GM18858 (cell line): ENCODE results near the gene LITAFD.
A peak's percentile ranks its signal among the peaks of the same experiment; 100 is the strongest.
"Not testable (repeated sequence)": the region's sequence is repeated elsewhere in the genome, so short reads cannot be mapped to it uniquely, and the experiment has no call there.

Experiments
- ATAC-seq: cut with Tn5 transposase; IDR thresholded peaks from one replicate; pipeline ENCODE4 v1.9.1; 2021; ENCODE audit not compliant: unreplicated experiment

The LITAFD gene

DNA sequence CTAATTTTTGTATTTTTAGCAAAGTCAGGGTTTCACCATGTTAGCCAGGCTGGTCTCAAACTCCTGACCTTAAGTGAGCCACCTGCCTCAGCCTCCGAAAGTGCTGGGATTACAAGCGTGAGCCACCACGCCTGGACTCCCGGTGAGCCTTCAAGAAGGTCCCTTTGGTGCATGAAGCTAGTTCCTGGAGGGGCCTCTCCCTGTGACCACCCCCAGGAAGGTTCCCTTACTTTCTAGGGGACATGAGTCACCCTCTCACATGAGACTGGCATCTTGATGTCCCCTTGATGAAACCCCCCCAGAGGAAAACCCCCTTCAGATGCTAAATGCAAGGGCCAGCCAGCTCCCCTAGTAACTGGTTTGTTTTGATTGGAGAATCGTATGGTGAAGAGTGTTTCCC, 26.2 kb upstream of the LITAFD start:
- ATAC-seq: no peak

DNA sequence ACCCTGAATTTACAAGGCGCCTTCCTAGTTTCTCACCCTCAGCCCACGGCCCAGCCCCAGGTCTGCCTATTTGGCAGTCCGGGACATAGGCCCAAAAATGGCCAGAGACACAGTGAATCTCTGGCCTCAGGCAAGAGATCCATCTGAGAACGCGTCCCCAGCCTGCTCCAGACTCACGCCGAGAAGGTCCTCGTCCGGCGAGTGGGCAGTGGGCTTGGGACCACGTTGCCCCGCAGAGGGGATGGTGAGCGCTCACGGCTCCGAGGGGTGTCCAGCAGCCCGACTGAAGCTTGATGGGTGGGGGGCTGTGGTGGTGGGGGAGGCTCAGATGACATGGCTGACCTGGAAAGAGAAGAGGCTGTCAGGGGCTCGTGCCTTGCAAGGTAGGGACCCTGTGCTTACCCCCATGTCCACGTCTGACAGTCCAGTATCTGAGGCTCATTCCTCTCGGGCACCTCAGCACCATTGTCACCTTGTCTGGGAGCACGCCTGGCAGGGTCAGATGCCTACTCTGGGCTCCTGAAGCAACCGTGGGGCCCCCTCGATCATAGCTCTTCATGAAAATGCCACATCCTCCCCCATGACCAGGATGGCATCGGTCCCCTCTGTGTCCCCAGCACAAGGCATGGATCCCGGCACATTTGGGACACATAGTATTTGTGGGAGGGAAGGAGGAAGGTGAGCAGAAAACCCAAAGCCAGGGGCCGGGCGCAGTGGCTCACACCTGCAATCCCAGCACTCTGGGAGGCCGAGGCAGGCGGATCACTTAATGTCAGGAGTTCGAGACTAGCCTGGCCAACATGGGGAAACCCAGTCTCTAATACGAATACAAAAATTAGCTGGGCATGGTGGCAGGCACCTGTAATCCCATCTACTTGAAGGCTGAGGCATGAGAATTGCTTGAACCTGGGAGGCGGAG, 22.9 kb upstream of the LITAFD start:
- ATAC-seq: no peak

DNA sequence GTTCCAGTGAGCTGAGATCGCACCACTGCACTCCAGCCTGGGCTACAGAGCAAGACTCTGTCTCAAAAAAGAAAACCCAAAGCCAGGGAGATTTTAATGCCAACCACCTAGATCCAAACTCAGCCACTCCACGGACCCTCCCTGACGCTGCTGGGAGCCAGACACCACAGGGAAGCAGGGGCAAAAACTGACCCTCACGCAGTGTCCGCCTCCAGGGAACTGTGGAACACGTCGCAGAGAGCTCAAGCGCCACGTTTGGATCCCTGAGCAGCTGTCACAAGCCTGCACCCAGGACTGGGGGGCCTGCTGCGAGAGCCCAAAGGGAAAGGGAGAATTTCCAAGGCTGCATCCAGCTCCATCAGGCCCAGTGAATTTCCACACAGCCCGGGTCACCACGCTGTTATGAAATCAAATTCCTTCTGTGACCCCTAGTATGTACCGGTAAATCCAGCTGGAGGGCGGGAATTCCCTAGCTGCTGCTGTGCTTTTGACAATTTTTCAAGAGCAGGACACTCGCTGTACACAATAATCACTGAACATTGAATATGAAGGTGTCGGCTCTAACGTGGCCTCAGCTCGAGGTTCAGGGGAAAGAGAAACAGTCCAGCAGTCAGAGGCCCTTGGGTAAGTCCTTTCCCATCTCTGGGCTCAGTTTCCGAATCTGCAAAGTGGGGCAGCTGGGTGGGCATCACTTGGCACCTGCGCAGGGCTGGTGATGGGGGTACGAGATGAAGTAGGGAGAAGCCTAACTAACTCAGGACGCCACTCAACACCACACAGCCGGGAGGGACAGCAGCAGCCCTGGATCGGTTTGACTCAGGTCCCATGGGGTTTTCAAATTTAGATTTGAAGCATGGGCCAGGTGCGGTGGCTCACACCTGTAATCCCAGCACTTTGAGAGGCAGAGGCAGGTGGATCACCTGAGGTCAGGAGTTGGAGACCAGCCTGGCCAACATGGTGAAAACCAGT, 22.0 kb upstream of the LITAFD start:
- no peak for ATAC-seq

DNA sequence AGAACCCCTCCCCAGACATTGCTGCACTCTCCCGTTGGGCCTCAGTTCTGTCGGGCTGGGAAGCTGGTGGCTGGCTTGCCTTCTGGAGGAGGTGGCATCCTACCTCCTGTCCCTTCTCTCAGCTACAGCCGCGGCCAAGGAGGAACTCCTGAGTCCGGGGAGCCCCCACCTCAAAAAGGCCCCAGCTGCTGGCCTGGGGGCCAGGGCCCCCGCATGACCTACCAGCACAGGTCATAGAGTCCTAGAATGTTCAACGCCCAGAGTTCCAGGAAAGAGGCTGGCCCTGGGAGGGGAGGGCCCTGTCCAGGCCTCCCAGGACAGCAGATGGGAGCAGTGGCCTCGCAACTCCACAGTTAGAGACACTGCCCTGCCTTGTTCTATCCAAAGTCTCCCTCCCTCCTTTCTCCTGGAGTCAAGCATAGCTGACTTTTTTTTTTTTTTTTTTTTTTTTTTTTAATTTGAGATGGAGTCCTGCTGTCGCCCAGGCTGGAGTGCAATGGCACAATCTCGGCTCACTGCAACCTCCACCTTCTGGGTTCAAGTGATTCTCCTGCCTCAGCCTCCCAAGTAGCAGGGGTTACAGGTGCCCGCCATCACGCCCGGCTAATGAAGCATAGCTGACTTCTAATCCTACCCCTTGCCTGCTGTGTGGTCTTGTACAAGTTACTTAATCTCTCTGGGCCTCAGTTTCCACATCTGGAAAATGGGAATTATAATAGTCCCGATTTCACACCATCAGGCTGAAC, 20.4 kb upstream of the LITAFD start:
- ATAC-seq: no peak

DNA sequence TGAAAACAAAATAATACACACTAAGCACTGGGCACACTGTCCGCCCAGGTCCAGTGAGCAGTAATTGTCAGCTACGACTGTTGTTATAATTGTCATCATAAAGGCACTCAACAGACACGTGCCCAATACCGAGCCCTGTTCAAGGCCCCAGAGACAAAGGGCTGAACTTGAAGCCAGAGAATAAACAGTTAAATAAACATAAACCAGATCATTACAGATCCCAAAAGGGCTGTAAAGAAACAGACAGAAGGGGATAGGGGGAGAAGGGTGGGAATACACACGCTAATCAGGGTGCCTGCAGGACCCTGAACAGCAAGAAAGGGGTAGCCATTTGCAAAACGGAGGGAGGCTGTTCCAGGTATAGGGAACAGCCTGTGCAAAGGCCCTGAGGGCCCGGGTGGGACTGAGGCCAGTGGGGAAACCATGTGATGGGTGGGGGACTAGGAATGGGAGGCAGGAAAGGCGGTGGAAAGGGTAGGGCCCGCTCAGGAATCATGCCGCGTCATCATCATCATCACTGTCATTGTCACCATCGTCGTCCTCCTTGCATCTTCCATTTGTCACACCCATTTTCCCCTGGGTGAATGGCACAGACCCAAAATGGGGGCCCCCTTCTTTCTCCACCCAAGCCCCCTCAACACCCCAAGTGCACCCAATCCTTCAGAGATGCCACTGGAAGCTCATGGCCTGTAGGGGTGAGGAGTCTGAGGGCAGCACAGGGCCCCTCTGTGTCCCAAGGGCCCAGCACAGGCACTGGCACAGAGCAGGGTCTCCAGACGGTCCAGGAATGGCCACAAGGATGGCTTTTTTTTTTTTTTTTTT, 19.6 kb upstream of the LITAFD start:
- ATAC-seq: no peak

DNA sequence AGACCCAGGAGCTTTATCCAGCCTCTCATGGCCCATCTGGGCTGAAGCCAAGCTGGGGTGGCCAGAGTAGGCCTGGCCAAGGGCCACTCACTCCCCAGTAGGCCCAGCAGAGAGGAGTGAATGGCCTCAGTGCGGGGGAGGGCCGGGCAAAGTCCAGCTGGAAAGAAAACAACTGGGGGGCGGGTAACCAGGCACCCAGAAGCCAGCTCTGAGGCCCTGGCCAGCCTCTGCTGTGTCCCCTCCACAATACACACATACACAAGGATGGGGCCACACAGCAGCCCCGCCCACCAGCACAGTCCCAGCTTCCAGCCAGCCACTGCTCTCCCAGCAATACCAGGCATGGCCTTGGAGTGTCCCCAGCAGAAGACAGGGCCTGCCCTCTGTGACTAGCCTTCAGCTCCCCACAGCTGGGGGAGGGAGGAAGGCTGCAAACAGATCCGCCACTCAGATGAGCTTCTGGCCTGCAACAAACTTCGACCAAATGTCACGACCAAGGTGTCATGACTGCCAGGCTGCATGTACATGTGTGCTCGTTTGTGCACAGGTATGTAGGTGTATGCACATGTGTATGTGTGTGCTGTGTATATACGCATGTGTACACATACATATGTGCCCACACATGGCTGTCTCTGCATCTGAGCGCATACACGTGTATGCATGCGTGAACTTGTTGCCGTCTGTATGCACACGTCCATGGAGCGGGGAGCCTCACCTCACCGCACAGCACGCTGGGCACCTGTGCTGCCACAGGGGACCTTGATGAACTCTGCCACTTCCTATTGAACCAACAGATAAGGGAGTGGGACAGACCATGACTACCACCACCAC, 18.3 kb upstream of the LITAFD start:
- ATAC-seq: no peak

DNA sequence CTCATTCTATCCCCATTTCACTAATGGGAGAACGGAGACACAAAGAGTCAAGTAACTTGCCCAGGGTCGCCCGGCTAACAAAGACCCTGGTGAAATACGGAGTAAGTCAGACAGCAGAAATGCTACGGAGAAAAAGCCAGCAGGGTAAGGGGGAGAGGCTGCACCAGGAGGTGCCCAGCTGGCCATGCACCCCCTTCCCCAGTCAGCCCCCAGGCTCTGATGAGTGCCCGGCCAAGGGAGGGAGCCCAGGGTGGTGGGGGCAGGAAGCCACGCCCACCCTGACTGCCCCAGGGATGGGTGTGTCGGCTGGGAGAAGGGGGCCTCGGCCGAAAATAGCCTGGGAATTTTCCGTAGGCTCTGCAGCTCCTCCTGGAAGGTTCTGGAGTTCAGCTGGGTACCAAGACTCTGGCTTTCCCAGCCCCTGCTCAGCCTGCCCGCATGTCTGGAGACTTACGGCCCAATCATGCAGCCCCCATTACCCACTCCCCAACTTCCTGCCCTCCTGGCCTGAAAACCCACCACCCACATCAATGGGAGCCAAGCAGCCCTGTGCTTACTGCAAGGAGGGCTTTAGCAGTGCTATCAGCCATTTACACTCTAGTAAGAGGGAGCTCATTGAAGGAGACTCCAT, 17.6 kb upstream of the LITAFD start:
- no peak for ATAC-seq

DNA sequence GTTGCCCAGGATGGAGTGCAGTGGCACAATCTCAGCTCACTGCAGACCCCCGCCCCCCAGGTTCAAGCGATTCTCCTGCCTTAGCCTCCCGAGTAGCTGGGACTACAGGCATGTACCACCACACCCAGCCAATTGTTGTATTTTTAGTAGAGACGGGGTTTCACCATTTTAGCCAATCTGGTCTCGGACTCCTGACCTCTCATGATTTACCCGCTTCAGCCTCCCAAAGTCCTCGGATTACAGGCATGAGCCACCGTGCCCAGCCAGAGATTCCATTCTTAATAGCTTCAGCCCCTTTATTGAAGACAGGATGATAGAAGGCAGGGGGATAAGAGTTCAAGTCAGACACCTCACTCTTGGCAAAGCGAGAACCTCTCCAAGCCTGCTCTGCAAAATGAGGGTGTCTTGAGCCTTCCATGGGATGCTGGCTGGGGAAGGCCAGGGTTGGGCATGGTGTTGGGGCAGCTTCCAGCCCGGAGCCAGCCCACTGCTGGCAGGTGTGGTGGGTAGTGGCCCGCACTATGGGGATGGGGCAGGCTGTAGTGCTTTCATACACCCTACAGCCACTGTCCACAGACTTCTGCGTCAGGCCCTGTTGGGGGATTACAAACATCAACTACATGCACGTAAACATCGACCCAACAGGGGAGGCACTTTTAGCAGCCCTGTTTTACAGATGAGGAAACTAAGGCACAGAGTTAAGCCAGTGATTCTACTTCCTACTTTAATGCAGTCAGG, 16.8 kb upstream of the LITAFD start:
- ATAC-seq: no peak

DNA sequence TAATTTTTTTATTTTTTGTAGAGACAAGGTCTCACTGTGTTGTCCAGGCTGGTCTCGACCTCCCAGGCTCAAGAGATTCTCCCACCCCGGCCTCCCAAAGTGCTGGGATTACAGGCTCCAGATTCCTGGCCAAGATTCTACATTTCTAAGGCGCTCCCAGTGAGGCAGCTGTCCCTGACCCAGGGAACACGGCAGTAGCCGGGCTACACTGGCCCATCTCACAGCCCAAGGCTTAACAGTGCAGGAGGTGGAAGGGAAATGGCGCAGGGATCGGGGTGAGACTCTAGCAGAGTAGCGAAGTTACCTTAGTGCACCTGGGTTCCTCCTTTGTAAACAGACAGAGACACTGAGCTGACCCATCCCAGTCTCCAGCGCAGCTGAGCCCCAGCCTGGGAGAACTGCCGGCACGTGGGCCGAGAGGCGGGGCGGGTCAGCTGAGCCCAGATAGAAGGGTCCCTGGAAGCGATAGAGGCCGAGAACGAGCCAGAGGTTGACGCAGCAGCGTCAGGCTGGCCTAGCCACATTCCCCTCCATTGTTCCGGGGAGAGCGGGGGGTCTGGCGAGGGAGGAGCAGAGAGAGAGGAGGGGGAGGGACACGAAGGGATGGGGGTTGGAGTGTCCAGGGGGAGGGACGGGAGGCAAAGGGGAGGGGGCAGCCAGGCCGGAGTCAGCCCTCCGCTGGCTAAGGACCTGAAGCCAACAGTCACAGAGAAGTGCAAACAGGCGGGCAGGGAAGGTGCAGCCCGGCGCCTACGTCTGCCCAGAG, 15.8 kb upstream of the LITAFD start:
- no peak for ATAC-seq

DNA sequence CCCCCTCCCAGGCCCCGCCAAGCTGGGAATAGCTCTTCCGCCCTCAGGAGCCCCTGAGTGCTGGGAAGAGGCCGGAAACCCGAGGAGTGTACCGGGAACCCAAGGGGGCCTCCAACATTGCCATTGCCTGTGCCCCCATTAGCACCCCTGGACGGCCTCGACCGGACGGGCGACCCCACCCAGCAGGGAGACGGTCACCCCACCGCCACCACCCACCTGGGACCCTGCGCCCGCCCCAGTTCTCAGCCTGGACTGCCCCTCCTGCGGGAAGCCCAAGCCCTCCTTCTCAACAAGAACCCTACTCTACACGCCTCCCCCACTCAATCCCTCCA, 15.3 kb upstream of the LITAFD start:
- ATAC-seq: no peak

DNA sequence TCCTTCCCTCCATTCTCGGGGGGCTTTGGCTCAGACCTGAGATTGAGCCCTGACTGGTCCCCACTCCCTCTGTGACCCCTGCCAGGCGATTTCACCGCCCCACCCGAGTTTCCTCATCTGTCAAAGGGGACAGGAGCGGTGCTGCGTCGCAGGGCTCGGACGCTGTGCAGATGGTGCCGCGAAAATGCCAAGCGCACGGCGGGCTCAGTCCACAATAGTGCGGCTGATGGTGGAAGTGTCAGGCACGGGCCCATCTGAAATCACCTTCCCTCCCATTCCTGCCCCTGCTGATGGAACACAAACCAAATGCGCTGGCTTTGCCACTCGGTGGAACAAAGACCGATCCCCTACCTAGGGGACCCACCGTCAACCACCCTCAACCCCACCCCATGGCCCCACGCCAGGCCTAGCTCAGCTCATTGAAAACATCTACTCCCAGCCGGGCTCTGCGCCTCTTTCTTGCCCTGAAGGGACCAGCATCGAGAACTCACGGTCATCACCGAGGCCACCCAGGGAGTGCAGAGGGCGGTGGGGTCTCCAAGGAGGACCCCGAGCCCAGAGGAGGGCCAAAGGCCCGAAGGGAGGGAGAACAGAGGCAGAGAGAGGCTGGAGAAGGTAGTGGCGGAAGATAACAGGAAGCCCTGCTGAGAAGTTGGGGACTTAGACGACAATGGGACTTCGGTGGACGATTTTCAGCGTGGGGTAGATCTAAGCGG, 14.8 kb upstream of the LITAFD start:
- ATAC-seq: no peak

DNA sequence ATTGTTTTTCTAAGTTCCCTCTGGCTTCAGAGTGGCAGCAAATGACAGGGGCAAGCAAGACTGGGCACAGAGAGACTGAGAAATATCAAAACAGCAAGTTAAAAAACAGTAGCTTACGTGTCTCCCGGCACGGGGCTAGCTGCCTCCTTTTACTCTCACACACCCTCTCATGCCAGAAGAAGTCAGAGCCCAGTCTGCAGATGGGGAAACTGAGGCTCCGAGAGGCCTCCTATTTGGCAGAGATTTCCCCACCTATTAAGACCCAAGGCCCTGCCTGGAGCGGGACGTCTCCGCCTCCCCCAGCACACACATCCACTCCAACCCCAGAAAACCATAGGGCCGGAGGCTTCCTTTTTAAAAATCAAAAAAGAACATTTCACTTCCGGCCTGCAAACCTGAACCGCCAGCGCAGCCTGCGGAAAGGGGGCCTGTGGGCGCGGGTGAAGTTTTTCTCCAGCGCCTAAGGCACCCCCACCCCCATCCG, 14.2 kb upstream of the LITAFD start:
- ATAC-seq: no peak

DNA sequence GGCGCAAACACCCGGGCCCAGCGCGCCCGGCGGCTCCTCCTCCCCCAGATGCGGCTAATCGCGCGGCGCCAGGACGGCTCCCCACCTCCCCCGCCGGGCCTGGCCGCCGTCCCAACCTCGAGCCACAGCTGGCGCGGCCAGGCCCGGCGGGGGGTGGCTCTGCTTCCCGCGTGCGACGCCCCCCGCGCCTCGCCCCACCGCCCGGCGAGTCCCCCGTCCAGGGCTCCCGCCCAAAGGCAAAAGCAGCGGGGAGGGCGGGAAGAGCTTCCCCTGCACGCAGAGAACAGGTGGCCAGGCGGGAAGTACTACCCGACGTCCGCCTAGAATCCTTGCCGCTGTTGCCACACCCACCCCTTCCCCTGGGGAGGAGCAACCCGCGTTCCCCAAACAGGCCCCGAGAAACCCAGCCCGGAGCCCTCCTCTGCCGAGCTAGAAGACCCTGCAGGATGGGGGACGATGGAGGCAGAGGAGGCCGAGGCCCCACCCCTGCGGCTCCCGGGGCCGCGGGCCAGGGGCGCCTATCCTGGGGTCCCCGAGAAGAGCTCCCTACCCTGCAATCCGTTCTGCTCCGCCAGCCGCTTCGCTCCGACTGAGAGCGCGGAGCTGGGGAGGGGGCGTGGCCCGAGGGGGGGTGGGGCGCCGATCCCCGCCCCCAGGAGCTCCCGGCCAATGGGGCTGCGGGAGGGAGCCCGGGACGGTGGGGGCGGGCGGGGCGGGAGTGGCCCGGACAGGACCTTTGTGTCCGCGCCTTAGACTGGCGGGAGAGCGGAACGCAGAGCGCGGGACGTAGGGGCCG, 13.5 kb upstream of the LITAFD start, which contains the start of gene CARHSP1:
Gene CARHSP1, minus strand, starts transcription at position 591 of the 796 bp plus-strand sequence. CDS start 9,678 bp downstream, outside the sequence.
- ATAC-seq: peak; percentile 50

DNA sequence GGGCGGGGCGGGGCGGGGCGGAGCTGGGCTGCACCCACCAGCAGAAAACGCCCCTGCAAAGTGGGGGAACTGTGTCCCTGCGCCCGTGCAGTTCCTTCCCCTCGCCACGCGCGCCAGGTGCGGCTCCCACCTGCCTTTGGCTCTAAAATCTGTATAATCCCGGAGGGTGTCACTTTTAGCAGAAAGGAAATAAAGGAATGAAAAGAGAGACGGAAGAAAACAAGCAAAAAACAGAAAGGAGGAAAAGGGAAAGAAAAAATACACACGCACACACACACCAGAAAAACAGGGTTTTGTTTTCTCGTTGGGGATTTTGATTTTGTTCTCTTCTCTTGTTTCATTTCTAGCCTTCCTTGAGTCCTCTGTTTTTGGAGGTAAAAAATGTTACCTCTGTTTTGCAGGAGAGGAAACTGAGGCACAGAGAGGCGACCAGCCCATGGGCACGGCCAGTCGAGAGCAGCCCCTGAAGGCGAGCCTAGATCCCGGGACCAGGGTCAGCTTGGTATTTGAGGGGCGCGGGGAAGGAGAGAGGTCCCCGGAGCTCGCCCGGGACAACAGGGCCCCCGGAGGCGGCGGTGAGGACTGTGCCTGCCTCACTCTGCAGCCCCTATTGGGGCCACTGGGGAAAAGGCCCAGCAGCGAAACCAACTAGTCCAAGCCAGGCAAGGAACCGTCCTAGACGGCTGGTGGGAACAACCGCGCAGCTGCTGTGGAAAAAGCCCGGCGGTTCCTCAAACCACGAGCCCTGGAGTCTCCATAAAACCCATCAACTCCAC, 12.8 kb upstream of the LITAFD start:
- ATAC-seq: no peak

DNA sequence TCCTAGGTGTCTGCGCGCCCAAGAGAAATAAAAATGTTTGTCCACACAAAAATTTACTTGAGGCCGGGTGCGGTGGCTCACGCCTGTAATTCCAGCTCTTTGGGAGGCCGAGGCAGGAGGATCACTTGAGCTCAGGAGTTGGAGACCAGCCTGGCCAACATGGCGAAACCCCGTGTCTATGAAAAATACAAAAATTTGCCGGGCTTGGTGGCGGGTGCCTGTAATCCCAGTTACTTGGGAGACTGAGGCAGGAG, 12.2 kb upstream of the LITAFD start:
- not testable (repeated sequence) for ATAC-seq
